ENCODE data around the gene CD300H.
"Not testable (repeated sequence)": the region's sequence is repeated elsewhere in the genome, so short reads cannot be mapped to it uniquely, and the experiment has no call there.

Gene CD300H

DNA sequence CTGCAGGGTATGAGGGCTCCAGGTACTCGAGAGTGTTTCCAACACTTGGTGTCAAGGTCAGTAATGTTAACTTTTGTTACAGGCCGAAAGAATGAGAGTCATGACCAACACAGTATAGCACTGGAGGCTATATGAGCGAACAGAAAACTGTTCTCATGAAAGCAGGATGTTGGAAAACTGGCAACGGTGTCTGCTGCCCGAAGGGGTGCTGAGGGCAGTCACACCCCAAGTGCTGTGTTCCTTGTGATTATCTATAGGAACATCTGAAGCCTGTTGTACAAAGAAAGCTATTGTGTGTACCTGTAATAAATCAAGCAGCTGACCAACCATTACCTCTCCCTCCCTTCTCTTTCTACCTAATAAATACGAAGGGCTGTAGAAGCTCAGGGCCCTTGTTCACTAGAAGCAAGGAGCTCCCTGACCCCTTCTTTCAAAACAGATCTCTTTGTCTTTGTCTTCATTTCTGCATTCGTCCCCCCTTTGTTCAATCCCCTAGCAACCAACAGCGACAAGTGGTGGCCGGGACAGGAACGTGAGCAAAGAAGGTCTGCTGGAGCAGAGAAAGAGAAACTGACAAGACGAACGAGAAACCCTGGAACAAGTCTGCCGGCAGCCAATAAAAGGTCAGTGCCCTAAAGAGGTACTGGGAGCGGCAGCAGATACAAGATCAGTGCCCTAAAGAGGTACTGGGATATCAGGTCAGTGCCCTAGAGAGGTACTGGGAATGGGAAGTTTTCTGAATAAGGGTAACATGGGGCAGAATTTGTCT, 17.2 kb upstream of the CD300H start:
- no peak for DNase-seq

DNA sequence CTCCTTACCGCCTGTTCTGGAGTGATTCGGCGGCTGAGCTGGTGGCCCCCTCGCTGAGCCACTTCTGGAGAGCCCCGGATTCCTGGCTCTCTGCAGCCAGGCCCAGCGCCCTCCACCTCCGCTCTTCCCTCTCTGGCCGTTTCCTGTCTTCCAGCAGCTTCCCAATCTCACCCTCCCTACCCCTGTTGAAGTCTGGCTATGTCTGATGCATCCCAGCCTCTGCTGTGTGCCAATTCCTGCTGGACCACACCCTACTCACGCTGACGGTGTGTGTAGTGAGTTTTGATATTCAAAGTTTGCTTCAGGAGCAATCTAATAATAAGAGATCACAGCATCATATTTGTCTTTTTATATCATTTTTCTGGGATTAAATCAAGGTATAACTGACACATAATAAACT, 15.3 kb upstream of the CD300H start:
- DNase-seq, result no peak

DNA sequence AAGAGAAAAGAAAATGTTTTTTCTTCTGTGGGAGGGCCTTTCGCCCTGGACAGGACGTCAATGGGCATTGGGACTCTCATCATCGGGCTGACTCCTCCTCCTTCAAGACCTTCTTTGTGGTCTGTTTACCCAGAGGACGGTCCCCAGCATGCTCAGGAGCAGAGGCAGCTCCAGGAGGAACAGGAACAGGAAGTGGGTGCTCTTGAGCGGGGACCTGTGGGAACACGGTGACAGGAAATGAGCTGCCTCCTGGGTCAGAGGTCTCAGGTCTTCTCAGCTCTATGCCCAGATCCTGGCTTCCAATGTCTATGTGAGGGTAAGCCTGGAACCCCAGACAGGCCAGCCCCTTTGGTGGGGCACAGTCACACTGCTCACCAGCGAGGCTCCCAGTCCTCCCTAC, 12.6 kb upstream of the CD300H start:
- no peak for DNase-seq

DNA sequence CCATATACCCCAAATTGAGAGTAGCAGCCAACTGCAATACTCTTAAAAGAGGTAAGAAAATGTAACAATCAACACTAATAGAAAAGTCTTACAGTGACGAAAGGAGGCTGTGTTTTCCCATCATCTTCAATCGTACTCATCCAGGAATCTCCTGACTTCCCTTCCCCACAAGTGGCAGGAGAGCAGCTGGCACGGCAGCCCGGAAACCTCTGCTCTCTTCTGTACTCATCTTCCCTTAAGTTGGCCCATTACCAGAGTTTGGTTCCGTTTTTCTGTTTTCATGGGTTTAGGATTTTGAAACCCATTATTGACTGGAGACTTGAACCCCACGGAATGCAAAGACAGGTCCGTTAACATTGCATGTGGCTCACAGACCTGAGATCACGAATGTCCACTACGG, 11.7 kb upstream of the CD300H start:
- no peak for DNase-seq

DNA sequence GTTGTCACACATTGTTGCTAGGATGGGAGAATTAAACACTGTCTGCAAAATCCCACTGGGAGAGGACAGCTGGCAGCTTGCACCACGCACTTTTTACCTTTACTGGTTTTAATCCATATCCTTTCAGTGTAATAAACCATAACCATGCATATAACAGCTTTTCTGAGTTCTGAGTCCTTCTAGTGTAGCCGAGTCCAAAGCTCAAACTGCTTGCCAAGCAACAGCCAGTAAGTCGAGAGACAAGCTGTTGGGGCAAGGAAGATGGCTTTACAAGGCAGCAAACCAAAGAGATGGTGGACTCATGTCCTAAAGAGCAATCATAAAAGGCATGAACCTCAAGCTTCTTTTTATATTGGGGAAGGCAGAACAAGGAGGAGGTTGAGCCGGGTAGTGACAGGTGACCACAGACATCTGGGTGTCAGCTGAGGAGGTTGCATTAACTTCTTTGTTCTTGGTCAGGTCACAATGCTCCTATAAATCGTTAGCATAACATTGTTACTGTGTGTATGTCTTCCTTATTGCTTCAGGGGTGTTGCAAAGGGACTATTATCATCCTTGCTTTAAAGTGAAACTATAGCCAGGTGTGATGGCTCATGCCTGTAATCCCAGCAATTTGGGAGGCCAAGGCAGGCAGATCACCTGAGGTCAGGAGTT, 7.3 kb upstream of the CD300H start:
- DNase-seq, result no peak

DNA sequence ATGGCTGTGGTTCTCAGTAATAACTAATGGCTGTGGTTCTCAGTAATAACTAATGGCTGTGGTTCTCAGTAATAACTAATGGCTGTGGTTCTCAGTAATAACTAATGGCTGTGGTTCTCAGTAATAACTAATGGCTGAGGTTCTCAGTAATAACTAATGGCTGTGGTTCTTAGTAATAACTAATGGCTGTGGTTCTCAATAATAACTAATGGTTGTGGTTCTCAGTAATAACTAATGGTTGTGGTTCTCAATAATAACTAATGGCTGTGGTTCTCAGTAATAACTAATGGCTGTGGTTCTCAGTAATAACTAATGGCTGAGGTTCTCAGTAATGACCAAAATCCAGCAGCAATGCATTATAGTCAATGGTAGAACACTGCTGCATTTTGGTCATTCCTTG, 6.3 kb upstream of the CD300H start:
- not testable (repeated sequence) for DNase-seq

DNA sequence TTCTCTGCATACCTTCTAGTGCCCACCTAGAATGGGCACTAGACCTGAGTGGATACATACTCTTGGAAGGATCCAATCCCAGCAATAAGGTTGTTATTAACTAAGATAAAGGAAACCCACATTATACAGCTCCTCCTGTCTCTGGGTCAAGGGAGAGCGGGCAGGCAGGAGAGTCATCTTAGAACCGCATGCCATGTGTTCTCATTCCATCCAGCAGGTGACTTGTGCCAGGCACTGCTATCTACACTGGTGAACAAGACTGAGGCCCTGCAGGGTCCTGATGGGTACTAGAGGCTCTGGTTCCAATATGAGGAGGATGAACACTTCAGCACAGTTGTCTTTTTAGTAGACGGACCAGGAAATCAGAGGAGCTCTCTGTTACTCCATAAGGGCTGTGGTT, 5.9 kb upstream of the CD300H start:
- DNase-seq, result no peak

DNA sequence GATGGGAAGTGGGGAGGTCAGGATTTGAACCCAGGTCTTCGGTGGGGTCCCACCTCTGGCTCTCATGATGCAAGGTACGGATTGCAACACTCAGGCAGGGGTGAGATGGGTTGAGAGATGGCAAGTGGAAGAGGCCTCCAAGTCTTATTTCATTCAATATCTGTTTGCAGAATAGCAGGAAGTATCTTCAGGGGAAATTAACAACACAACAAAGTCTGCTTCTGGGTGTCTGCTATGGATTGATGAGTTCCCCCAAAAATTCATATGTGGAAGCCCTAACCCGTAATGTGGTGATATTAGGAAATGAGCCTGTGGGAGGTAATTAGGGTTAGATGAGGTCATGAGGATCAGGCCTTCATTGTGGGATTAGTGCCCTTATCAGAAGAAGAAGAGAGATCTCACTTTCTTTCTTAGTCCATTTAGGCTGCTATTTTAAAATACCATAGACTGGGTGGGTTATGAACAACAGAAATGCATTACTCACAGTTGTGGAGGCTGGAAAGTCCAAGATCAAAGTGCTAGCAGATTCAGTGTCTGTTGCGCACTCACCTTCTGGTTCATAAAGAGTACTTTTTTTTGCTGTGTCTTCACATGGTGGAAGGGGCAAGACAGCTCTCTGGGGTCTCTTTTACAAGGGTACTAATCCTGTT, 4.4 kb upstream of the CD300H start:
- DNase-seq, result no peak

DNA sequence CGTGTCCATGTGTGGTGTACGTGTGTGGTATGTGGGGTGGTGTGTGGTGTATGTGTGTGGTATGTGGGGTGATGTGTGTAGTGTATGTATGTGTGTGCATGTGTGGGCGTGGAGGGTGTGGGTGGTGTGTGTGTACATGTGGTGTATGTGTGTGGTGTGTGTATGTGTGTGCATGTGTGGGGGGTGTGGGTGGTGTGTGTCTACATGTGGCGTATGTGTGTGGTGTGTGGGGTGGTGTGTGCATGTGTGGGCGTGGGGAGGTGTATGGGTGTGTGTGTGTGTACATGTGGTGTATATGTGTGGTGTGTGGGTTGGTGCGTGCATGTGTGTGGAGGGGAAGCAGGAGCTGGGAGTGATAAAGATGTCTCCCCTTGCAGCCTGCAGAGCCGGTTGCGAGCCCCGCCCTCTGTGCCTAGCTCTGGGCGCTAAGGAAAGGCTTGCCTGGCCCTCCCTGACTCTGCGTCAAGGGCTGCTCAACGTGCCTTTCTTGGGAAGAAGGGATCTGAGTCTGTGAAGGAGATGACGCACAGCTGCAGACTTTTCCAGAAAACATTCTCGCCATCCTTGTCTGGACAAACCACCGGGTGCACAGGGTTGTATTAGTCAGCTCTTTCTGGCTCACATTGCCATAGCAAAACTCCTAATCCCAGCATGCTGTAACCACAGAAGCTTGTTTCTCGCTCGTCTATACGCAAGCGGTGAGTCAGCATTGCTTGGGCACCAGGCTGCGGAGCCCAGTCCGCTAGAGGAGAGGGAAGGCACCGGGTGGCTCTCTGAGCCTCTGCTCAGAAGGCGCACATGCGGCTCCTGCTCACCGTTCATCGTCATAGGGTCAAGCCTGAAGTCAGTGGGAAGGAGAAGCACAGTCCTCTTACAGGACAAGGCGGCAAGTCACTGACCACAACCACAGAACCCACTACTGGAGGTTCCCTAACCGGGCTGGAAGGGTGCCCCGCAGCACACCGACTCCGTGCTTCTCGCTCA, 2.0 kb upstream of the CD300H start:
- peak; percentile 25 for DNase-seq

DNA sequence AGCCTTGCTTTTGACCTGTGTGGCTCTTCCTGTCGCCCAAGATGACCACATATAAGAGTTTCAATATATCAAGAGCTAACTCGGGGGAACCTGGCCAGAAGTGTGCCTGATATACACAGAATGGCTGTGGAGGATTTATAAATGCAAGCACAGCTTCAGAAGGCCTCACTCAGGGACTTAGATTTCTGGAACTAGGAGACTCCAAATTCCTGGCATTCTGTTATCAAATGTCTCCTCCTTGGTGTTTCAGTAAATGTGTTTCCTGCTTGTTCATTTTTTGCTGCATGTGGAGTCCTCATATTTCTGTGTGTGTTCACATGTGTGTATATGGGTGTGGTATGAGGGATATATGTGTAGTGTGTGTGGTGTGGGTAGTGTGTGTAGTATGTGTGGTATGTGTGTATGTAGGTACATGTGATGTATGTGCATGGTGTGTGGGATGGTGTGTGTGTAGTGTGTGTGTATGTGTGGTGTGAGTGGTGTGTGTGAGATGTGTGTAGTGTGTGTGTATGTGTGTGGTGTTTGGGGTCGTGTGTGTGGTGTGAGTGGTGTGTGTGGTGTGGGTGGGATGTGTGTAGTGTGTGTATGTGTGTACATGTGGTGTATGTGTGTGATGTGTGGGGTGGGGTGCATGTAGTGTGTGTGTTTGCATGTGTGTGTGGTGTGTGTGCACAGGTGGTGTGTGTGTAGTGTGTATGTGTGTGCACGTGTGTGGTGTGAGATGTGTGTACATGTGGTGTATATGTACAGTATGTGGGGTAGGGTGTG, 981 bp upstream of the CD300H start:
- no peak for DNase-seq

DNA sequence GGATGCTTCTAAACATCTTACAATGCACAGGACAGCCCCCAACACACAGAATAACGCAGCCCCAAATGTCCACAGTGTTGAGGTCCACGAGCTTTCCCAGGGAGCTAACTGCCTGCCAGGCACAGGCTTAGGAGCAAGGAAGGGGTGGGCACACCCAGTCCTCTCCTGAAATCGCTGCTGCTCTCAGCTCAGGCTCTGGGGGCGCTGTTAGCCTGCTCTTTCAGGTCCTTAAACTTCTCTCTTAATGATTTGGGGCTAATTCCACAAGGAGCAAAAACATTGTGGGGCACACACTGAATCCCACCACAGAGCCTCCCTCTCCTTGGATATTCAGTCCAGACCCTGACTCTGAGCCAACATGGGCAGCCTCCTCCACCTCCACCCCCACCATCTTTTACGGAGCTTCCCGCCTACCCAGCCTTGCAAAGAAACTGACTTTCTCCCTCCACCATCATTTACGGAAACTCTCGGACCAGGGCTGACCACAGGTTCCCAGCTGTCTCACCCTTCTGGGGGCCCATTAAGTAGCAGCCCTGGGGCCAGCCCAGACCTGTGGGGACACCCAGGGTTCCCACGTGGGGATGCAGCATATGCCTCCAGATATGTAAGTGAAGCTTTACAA, 1.1 kb downstream of the CD300H start:
- peak; percentile 26 for DNase-seq

DNA sequence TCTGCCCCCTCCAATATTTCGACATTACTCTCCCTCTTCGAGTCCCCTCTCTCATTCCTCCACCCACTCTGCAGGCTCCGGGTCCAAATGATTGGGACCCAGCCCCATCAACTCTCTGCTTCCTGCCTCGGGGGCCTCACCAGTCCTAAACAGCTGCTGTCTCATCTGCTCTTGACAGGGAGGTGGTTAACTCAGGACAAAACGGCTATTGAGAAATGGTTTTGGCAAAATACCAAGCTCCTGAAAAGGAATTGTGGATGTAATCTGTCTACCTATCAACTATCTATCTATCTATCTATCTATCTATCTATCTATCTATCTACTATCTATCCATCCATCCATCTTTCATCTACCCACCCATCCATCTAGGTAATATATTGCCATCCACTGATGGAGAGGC, 2.2 kb downstream of the CD300H start:
- no peak for DNase-seq

DNA sequence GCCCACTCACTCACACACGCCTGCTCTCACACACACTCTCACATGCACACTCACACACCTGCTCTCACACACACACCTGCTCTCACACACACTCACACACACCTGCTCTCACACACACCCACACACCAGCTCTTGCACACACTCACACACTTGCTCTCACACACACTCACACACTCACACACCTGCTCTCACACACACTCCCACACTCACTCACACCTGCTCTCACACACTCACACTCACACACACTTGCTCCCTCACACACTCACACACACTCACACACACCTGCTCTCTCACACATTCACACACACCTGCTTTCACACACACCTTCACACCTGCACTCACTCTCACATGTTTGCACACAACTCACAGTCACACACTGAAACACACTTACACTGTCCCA, 4.0 kb downstream of the CD300H start:
- DNase-seq, result no peak

DNA sequence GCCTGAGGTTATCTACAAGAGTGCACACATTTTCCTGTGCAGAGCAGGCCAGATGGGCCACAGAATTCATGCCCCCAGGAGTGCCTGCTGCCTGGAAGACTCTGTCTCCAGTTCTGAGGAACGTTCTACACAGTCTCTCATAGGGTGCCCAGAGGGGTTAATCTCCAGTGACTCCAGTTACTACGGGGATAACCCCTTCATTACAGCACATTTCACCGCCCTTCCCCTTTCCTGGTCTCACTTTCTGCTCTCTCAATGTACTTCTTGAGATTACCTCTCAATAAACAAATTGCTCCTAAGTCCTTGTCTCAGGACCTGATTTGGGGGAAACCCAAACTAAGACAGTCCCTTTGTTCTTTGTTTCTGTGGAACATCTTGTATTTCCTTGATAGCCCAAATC, 5.7 kb downstream of the CD300H start:
- DNase-seq, result no peak

DNA sequence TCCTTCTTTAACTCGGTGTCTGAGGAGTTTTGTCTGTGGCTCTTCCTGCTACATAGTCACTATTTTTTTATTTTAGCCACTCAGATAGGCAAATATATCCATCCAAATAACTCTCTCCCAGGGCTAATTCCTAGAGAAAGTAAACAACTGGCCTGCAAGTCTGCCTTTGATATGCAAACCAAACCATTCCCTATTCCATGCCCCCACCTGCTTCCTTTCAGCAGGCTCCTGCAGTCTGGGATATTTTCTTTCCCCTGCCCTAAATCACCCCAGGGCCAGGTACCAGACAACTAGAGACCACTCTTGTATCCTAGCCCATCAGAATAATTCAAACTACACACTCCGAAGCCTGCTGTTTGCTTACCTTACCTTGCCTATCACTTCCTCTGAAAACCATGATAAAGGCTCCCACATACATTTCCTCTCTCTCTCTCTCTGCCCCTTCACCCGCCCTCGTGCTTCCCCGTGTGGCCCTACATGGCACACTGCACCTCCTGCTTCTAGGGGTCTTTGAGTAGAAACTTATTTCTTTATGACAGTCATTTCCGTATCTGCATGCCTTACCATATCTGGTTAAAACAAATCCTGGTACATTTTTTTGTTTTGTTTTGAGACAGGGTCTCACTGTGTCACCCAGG, 8.3 kb downstream of the CD300H start:
- no peak for DNase-seq

DNA sequence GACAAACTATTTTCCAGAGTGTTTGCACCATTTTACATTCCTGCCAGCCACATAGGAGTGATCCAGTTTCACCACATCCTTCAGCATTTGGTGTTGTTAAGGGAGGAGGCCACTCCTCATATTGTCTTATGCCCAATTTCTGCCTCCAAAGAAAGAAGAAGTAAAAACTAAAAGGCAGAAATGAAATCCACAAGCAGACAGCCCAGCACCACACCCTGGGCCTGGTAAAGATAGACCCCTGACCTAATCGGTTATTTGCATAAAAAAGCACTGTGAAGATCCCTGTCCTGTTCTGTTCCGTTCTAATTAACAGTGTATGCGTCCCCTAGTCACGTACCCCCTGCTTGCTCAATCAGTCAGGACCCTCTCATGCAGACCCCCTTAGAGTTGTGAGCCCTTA, 8.9 kb downstream of the CD300H start:
- not testable (repeated sequence) for DNase-seq

DNA sequence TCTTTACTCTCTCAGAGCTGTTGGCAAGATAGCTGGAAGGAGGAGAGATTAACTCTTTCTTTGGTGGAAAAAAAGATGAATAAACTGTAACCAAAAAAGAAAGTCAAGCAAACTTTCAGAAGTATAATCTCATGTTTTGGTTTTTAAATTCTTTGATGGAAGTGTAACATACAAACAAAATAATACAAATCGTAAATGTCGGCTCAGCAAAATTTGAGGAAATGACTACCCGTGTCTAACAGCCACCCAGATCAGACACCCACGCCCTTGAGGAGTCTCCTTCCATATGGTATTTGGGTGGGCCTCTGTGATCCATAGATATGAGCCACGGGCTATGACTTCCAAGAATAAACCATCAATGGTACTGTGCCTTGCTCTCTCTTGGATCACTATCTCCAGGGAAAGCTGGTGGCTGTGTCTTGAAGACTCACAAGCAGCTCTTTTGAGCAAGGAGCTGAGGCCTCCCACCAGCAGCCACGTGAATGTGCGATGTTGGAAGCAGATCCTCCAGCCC, 11.8 kb downstream of the CD300H start:
- no peak for DNase-seq

DNA sequence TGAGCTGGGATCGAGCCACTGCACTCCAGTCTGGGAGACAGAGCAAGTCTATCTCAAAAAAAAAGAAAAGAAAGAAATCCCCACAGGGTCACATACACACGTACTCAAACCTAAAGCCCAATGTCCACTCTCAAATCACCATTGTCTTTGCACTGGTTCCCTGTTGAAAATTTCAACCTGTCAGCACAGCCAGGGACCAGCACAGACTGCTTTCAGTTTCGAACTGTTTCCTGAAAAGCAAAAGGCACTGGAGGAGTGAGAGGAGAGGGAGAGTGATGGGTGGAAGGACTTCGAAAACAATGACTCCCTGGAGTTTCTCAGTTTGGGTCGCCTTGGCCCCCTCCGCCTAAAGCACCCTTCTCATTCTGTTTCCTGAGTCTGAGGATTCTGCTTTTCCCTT, 12.4 kb downstream of the CD300H start:
- no peak for DNase-seq

DNA sequence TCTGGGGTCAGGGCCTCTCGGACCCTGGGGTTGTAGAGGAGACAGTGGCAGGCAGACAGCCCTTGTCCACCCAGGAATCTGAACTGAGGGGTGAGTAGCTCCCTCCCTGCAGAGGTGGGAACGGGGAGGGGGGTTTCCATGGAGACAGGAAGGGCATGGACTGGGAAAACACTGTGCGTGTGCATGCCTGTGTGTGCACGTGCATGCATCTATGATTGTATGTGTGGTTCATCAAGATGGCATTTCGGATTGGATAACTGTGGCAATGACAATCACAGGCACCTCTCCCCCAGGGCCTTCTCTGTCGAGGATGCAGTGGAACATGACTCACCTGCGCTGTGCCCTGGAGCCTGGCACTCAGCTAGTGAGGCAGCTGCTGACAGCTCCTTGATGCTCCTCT, 15.3 kb downstream of the CD300H start:
- DNase-seq, result no peak

DNA sequence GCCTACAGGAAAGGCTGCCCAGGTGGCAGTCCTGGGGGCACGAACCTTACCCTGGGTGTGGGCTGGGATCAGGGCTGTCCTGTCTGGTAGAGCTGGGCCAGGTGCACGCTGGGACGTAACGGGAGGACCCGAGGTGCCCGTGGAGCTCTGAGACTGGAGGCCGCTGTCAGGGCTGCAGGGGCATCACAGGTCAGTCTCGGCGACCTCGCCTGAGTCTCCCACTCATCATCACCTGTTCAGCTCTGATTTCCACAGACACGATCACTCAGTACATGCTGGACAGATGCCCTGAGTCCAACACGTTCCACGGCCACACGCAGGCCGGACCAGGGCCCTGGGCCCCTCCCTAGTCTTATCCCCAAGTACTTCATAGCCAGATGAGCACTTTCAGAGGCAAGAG, 16.7 kb downstream of the CD300H start:
- DNase-seq, result no peak

DNA sequence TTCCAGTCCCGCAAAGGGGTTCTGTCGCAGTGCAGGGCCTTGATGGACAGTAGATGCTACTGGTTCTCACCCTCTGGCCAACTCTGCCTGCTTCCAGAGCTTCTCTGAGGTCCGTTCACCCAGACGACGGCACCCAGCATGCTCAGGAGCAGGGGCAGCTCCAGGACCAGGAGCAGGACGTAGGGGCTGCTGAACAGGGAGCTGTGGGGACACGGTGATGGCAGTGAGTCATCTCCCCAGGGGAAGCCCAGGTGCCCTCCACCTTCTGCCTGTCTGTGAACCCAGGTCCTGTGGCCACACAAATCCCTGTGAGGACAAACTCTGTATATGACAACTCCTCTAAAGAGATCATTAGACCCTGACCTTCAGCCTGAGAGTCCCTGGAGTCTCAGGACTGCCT, 18.0 kb downstream of the CD300H start:
- no peak for DNase-seq

Data from activated CD4-positive, alpha-beta T cell treated with anti-CD3 and anti-CD28 coated beads, Interleukin-2, amount 50 U/mL, for 16 hours (primary cell).